ENCODE results near the gene SYNPR. TPM values are rescaled to one million over a fixed set of nuclear protein-coding genes. Genes with fewer than 3 reads are reported as not detected.
"Not testable (repeated sequence)": the region's sequence is repeated elsewhere in the genome, so short reads cannot be mapped to it uniquely, and the experiment has no call there.

The SYNPR gene
- total RNA-seq, 2 experiments from 2014 or later, result not detected

DNA sequence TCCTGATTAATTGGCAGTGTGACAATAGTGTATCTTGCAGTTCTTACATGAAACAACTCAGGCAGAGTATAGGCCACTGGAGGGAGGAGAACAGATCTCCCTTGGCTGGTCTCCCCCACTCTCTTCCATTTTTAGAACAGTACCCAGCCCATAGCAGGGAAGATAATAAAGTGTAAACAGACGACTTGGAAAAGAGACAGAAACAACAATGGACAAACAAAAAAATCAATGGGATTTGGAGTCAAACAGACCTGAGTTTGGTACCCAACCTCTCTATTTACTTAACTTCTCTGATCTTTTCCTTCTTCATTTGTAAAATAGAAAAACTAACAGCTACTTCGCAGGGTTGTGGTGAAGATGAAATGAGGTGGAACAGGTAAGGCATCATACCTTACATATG is 315.7 kb downstream of the SYNPR start:
- POLR2A ChIA-PET, result no interaction called here
- CTCF ChIA-PET, result no interaction called here

DNA sequence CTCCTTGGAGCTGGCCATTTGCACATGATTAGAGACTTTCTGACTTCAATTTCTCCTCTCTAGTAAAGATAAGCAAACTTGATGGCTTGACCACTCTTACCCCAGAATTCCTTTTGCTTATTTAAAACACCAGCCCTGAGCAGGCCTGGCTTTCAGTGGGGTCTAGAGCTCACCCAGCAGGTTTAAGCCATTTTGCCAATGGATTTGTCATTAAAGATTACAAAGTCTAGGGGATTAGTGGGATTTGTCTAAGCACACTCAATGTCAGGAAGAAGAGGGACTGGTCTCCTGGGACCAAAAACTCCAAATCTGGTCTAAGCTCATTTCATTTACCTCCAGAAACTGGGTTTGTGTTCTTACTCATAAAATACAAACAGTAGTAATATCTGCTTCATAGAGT is 317.1 kb downstream of the SYNPR start:
- CTCF ChIA-PET, result no interaction called here
- POLR2A ChIA-PET, result no interaction called here

DNA sequence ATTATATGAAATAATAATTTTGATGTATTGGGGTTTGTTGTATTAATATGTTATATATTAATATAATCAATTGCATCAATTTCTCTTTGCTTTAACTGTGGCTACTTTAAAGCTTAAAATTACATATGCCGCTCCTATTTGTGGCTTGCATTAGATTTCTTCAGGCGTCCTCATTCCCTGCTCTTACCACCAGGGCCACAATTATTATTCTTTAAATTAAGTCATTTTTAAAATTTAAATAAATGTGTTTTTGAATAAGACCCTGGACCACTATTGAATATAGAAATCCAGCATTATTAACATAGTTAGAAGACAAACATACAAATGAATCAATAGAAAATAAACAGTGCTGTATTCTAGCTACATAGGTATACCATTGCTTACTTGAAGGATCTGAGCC is 318.9 kb downstream of the SYNPR start:
- POLR2A ChIA-PET, result no interaction called here
- CTCF ChIA-PET, result no interaction called here

DNA sequence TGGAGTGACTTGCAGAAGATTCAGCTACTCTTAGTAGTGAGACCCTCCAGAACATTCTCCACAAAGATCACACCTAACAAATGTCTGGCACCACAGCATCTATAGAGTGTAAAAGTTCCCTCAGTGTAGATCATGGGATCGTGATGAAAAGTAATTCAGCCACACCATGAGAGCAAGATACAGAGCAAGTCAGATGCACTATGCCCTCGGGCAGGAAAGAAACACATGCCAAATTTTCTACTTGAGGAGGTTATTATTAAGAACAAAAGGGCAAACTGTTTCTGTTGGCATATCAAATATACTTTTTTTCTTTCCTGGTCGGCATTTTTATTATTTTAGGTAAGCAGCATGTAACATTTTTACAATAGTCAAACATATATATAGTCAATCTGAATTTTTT is 329.6 kb downstream of the SYNPR start:
- POLR2A ChIA-PET, result no interaction called here
- CTCF ChIA-PET, result no interaction called here

DNA sequence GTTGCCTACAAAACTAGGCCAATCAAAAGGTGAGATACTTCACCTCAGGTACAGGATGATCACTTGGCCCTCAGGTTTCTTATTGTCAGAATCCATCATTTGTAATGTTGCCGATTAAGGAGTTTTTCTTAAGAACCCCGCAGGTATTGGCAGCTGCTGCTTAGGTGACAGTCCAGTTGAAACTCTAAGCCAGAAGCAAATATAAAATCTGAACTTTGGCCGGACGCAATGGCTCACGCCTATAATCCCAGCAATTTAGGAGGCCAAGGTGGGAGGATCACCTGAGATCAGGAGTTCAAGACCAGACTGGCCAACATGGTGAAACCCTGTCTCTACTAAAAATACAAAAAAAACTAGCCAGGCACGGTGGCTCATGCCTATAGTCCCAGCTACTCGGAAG is 331.3 kb downstream of the SYNPR start:
- CTCF ChIA-PET, result no interaction called here
- POLR2A ChIA-PET, result no interaction called here

DNA sequence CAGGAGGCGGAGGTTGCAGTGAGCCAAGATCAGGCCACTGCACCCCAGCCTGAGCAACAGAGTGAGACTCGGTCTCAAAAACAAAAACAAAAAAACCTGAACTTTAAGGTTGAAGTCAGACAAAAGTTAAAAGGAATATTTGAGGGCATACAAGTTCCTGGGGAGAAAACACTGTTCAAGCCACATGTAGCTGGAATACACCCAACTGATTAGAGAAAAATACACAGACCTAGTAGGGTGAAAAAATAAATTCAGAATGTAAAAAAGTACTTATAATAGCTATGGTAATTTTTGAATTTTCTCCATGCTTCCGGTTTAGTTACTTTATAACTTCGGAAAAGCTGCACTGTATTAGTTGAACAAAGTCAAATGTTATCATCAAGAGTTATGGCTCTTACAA is 331.7 kb downstream of the SYNPR start:
- ChIA-PET CTCF (no interaction called here), POLR2A (no interaction called here)

DNA sequence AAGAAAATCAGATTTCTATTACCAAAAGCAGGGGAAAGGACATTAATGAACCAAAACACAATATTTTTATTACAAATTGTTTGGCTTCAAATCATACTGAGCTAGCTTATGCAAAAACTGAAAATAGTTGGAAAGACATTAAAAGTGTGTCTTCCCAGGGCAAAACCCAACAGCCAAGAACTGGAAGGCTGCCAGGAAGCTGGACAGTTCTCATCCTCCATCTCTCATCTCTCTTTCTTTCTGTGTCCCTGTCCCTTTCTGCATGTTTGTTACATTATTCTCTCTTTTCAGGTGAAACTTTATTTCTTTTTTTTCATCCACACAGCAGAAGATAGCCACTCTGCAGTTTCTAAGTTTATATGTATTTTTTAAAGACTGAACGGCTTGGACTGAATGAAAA is 333.3 kb downstream of the SYNPR start:
- CTCF ChIA-PET, result no interaction called here
- POLR2A ChIA-PET, result no interaction called here

DNA sequence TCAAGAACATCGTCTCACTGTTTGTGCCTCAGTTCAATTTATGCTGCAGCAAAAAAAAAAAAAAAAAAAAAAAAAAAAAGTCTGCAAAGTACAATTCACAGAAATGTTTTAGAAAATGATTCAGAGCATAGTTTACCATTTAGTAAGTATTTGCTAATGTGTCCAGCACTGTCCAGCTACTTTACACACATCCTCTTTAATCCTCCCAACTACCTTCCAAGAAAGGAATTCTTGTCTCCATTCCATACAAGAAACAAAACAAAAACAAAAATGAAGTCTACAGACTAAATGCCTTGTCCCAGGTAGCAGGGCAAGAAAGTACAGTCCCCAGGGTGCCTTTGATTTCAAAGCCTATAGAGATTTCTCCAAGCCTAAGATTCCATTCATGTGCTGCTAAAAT is 335.5 kb downstream of the SYNPR start:
- ChIA-PET CTCF (no interaction called here), POLR2A (no interaction called here)

DNA sequence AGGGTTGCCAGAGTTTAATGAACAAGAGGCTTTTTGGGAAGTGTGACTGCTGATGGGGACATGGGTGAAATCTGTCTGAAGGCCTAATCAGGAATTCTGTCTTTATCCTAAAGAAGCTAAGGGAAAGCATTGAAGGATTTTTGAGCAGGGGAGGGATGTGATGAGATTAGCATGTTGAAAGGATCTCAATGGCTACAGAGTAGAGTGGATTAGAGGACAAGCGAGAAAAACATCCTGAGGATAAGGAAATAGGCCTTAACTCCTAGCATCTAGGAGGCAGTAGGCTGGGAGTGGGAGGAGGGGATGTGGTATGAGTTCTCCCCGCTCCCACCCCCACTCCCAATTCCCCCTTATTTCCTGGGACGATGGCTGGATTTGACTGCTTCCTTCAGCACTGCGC is 339.3 kb downstream of the SYNPR start:
- ChIA-PET POLR2A (no interaction called here), CTCF (no interaction called here)

DNA sequence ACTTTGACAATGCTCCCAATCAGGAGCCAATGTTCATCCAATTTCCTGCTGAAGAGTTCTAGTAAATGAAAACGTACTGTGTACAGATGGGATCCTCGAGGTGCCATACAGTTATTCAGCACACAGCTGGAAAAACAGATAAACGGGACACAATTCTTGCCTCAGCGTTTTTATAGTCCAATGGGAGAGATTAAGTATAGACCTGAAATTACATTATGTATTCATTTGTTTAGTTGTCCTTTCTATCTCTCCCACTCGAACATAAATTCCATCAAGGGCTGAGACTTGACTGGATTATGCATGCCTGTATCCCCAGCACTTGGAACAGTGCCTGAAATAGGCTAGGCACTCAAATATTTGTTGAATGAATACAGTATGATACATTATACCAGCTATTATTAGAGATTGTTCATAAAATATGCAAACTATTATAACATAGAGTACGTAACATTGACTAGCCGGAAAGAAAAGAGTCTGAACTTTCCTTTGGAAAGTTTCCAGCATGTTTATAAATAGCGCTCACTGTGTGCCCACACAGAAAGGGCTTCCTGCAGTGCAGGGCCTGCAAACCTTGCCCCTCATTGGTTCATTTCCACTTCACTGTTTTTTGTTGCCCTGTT is 346.9 kb downstream of the SYNPR start:
- ChIA-PET CTCF (interaction anchor here (0.6 kb wide), 1 partner anchor 200 kb away, joined by 3 read pairs; no protein-coding TSS in a partner anchor), POLR2A (no interaction called here)

DNA sequence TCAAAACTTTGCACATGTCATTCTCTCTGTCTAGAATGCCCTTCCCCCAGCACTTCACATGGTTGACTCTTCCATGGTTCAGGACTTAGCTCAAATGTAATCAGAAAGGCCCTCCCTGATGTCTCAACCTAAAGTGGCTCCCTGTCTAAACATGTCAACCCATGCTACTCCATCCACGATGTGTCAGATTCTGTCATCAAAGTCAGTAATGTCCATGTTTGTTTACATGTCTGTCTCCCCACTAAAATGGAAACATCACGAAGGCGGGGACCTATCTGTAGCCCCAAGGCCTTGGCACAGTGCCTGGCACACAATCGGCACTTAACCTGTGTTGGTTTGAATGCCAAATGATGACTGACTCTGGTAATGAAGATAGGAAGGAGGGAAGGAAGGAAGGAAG is 353.6 kb downstream of the SYNPR start:
- ChIA-PET CTCF (no interaction called here), POLR2A (no interaction called here)

DNA sequence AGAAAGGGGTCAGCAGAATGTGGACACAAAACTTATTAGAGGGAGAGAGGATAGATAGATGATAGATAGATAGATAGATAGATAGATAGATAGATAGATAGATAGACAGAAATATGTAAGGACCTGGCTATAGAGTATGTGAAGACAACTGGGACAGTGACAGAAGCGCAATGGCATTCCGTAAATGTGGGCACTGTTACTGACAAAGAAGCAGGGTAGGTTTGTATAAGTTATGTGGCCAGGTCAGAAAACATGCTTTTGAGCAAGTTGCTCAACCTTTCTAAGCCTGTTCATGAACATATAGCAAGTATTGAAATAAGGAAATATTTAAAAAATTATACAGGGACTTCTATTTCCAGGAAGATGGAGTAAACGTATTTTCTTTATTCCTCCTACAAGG is 357.1 kb downstream of the SYNPR start:
- ChIA-PET CTCF (no interaction called here), POLR2A (no interaction called here)

DNA sequence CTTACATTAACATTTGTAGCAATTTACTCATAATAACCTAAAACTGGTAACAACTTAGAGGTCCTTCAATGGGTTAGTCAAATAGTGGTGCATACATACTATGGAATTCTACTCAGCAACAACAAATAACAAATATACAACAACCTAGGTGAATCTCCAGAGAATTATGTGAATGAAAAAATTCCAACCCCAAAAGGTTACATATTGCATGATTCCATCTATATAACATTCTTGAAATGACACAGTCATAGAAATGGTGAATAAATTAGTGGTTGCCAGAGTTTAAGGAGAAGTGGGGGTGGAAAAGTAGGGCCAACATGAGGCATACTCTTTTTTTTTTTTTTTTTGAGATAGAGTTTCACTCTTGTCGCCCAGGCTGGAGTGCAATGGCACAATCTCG is 361.7 kb downstream of the SYNPR start:
- ChIA-PET CTCF (no interaction called here), POLR2A (no interaction called here)

DNA sequence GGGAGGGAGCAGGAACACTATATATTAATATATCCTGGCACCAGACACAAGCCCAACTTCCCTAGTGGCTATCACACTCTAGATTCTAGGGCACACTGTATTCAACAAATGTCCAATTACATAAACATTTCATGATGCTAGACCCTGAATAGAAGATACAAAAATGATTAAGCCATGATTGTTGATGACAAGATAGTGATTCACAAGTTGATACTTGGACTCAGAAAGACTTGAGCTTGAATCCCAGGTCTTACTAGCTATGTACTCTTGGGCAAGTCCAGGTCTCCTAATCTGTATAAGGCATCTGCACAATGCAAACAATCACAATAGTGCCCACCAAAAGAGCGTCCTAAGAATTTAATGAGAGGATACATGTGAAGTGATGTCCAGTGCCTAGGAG is 364.4 kb downstream of the SYNPR start:
- CTCF ChIA-PET, result no interaction called here
- POLR2A ChIA-PET, result no interaction called here

DNA sequence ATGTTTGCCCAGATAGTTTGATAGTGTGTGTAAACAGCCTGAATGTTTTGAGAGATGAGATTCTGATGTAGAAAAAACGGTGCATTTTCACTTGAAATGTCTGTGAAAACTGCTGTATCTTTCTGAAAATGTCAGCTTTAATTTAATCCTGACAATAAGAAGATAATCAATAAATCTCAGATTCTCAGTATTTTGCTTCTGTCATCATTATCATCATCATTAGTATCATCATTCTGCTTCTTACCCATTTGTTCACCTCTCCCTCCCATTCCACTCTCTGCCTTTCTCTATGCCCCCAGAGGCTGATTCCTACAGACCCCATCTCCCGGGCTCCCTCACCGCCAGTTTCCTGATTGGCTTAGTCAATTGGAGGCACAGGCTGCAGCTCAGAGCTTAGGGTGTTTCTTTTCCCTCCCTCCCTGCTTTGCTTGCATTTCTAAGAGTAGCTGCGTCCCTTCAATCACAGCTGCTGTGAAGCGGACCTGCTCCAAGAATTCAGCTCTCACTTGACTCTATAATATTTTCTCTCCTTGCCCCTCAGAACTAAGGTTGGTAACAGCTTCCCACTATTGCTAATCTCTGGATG is 366.2 kb downstream of the SYNPR start:
- CTCF ChIA-PET, result no interaction called here
- POLR2A ChIA-PET, result no interaction called here

DNA sequence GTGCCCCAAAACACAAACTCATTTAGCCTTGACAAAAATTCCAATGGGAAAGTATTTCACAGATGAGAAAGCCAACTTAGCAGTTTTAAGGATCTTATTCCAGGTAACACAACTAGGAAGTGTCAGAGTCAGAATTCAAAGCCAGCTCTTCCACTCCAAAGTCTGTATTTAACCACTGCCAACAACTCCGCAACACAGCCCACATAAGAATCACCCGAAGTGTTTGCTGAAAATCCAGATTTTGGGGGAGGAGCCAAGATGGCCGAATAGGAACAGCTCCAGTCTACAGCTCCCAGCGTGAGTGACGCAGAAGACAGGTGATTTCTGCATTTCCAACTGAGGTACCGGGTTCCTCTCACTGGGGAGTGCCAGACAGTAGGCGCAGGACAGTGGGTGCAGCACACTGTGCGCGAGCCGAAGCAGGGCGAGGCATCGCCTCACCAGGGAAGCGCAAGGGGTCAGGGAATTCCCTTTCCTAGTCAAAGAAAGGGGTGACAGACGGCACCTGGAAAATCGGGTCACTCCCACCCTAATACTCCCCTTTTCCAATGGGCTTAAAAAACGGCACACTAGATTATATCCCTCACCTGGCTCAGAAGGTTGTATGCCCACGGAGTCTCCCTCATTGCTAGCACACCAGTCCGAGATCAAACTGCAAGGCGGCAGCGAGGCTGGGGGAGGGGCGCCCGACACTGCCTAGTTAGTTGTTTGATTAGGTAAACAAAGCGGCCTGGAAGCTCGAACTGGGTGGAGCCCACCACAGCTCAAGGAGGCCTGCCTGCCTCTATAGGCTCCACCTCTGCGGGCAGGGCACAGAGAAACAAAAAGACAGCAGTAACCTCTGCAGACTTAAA is 367.0 kb downstream of the SYNPR start:
- CTCF ChIA-PET, POLR2A ChIA-PET: not testable (repeated sequence)

DNA sequence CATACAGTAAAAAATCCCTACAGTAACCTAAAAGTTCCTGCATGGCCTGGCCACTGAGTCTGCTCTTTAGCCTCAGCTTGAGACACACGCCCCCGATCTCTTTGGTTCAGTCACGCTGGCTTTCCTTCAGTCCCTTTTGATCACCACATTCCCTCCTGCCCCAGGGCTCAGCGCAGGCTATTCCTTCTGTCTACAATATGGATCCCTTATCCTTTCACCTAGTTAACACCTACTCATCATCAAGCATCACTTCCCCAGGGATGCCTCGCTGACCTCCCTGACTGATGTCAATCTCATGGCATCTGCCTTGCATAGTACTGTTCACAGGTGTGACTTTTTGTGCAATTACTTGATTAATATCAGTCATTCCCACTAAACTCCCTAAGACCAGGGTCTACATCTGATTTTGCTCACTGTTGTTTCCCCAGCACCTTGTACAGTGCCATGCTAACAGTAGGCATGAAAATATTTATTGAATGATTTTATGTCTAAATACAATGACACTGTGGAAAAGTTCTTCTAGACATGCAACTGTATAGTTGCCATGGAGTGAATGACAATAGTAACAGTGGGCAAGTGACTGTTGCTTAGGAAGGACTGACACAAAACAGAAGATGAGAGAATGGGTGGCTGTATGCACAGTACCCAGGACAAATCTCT is 374.1 kb downstream of the SYNPR start, which contains the start of gene SNTN:
SNTN (plus strand) TSS at position 610 of the 660 bp plus-strand sequence; CDS start at position 623, 13 bp downstream.
- ChIA-PET POLR2A (no interaction called here), CTCF (no interaction called here)

DNA sequence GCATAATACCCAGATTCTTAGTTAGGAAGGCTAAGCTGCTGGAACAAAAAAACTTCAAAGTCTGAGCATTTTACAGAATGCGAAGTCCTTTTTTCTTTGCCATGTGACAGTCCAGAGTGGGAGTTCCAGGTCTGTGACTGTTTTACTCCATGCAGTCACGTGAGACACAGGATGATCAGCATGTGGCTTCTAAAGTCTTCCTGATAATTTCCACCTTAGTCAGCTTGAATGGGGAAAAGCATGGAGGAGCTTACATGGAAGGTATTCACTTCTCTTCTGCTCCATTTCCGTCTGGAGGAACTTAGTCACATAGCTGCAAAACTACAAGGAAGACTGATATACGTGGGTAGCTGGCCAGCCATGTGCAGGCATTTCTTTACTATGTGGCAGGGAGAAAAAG is 376.1 kb downstream of the SYNPR start:
- CTCF ChIA-PET, result no interaction called here
- POLR2A ChIA-PET, result no interaction called here

DNA sequence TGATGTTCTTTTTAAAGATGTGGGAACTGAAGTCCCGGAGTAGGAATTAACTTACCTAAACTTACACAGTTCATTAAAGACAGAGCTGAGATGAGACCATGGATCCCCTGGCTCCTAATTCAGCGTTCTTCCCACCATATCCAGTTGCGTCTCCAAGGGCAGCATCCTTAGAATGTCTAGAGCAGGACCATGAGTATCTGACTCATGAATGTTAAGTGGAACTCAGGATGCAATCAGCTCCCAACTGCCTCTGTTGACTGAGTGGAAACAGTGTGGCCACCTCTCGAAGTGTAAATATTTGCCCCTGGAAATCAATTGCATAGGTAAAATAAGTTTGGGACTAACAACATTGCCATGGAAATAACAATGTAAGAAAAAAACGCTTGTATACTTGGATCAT is 376.8 kb downstream of the SYNPR start:
- POLR2A ChIA-PET, result no interaction called here
- CTCF ChIA-PET, result no interaction called here

DNA sequence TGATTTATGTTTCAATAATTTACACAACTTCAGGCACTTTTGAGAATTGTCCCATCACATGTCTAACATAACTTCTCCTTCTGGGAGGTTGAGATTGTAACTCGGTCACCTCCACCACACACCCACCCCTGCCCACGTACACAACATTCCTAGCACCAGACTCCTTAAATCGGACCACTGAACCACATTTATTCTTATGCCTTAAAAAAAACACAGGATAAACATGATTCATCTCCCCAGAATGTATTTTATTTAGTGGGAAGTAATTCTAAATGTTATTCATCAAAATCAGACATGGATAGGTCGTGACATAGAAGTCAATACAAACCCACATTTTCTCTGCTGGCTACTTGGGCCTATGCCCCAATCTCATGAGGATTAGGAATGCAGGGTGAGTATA is 377.4 kb downstream of the SYNPR start:
- ChIA-PET CTCF (no interaction called here), POLR2A (no interaction called here)

DNA sequence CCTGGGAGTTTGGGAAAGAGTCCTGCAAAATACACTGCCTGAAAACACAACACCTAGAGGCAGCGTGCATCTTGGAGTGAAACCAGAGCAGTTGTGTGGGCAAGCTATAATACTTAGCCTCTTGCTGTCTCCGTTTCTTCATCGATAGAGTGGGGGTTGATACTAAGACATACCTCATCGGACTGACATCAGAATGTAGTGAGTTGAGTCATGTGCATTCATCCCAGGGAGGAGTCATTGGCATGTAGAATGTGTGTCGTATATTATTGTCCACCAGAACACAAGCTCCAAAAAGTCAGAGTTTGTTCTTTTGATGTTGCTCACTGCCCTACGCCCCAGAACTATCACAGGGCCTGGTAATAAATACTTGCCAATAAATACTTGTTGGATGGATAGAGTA is 378.7 kb downstream of the SYNPR start:
- ChIA-PET CTCF (no interaction called here), POLR2A (no interaction called here)

All from activated CD8-positive, alpha-beta memory T cell treated with anti-CD3 and anti-CD28 coated beads for 36 hours (primary cell).